ENCODE results near the gene RBFA.

Gene RBFA

GRCh38 chr18:80041424-80041823, 7.2 kb downstream of the RBFA start:
- no peak for DNase-seq
- H3K27me3 ChIP-seq (replicated peaks) = no peaks in the 10 kb centered on the region
- in situ Hi-C loops (cut with HindIII; ENCODE audit: low pct_ligation_motif_present, low sequenced_read_pairs) = no loop called here
- peaks cover 4% of the 10 kb centered on the region for H3K36me3 ChIP-seq (replicated peaks)
- H3K4me3 ChIP-seq (ENCODE audit: low read depth, low read length) = no peak overlapping the region
- H3K27ac ChIP-seq = no peak overlapping the region
- no peak for TF ChIP-seq CTCF (IDR thresholded peaks at IDR 0.05; ENCODE audit: low read depth, low read length, missing control alignments)

- H3K36me3 ChIP-seq (replicated peaks) = peaks cover 4% of the 10 kb centered on the region
- no peak for TF ChIP-seq CTCF (IDR thresholded peaks at IDR 0.05; ENCODE audit: low read depth, low read length, missing control alignments)
- DNase-seq = no peak
Measured at GRCh38 chr18:80042785-80043184, 8.6 kb downstream of the RBFA start.

GRCh38 chr18:80044072-80044471, 9.8 kb downstream of the RBFA start:
- TF ChIP-seq CTCF (IDR thresholded peaks at IDR 0.05; ENCODE audit: low read depth, low read length, missing control alignments) = no peak
- no peaks in the 10 kb centered on the region for H3K27me3 ChIP-seq (replicated peaks)
- in situ Hi-C loops (cut with HindIII; ENCODE audit: low pct_ligation_motif_present, low sequenced_read_pairs) = no loop called here
- no peak for DNase-seq
- H3K36me3 ChIP-seq (replicated peaks) = peaks cover 4% of the 10 kb centered on the region
- H3K4me3 ChIP-seq (ENCODE audit: low read depth, low read length) = no peak overlapping the region
- H3K27ac ChIP-seq = no peak overlapping the region

More at GRCh38 chr18:80042785-80043184, 8.6 kb downstream of the RBFA start:
- Histone ChIP-seq H3K4me3 (ENCODE audit: low read depth, low read length) (no peak overlapping the region), H3K27me3 (replicated peaks) (no peaks in the 10 kb centered on the region), H3K27ac (no peak overlapping the region)
- in situ Hi-C loops (cut with HindIII; ENCODE audit: low pct_ligation_motif_present, low sequenced_read_pairs) = no loop called here

GRCh38 chr18:80046011-80046410, 11.8 kb downstream of the RBFA start:
- in situ Hi-C loops (cut with HindIII; ENCODE audit: low pct_ligation_motif_present, low sequenced_read_pairs) = no loop called here
- TF ChIP-seq CTCF (IDR thresholded peaks at IDR 0.05; ENCODE audit: low read depth, low read length, missing control alignments) = no peak
- DNase-seq = no peak
- H3K27ac ChIP-seq = no peak overlapping the region
- peaks cover 8% of the 10 kb centered on the region for H3K36me3 ChIP-seq (replicated peaks)
- H3K27me3 ChIP-seq (replicated peaks) = no peaks in the 10 kb centered on the region
- no peak overlapping the region for H3K4me3 ChIP-seq (ENCODE audit: low read depth, low read length)

DNA sequence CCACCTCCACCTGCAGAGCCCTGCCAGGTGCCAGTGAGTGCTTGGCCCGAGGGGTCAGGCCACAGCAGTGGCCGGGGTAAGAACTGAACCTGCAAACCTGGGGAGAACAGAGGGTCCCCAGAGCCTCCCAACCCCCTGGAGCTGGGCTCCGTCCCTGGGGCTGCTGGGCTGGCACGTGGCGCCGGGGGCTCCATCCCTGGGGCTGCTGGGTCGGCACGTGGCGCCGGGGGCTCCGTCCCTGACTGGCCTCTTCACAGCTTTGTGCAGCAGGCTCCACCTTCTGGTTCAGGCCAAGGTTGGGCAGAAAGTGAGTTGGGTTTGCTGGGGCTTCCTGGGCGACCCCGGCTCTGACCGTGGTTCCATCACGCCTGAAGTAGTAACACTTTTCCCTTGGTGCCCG, 12.2 kb downstream of the RBFA start:
- Histone ChIP-seq H3K4me3 (ENCODE audit: low read depth, low read length) (no peak overlapping the region), H3K36me3 (replicated peaks) (peaks cover 8% of the 10 kb centered on the region), H3K27ac (no peak overlapping the region), H3K27me3 (replicated peaks) (no peaks in the 10 kb centered on the region)
- no peak for TF ChIP-seq CTCF (IDR thresholded peaks at IDR 0.05; ENCODE audit: low read depth, low read length, missing control alignments)
- DNase-seq = no peak
- in situ Hi-C loops (cut with HindIII; ENCODE audit: low pct_ligation_motif_present, low sequenced_read_pairs) = no loop called here

GRCh38 chr18:80046961-80047541, 12.8 kb downstream of the RBFA start:
- Histone ChIP-seq H3K4me3 (ENCODE audit: low read depth, low read length) (no peak overlapping the region), H3K36me3 (replicated peaks) (peaks cover 8% of the 10 kb centered on the region), H3K27me3 (replicated peaks) (no peaks in the 10 kb centered on the region), H3K27ac (no peak overlapping the region)
- in situ Hi-C loops (cut with HindIII; ENCODE audit: low pct_ligation_motif_present, low sequenced_read_pairs) = no loop called here
- no peak for TF ChIP-seq CTCF (IDR thresholded peaks at IDR 0.05; ENCODE audit: low read depth, low read length, missing control alignments)
- DNase-seq = no peak
